Neural progenitor cell (in vitro differentiated cells): ENCODE results near the gene KCNIP1. TPM values are rescaled to one million over a fixed set of nuclear protein-coding genes. Genes with fewer than 3 reads are reported as not detected.
A peak's percentile ranks its signal among the peaks of the same experiment; 100 is the strongest.

ENCODE experiments used
- DNase-seq: peaks from one replicate; pipeline ENCODE4 v3.0.0-alpha.2; 2016; ENCODE audit warnings: low spot score
- H2AFZ ChIP-seq: fragments of 200-600 bp; sonication (generic); replicated peaks from 2 replicates; pipeline ENCODE4 v1.6.1; 2016; ENCODE audit warnings: antibody characterized with exemption
- H3F3A ChIP-seq: fragments of 200-600 bp; sonication (generic); 2 replicates; pipeline ENCODE4 v1.6.1; 2016; ENCODE audit warnings: antibody characterized with exemption, low read depth
- H3K27ac ChIP-seq: fragments of 200-600 bp; sonication (generic); 2 replicates; pipeline ENCODE4 v1.5.1; 2016; ENCODE audit warnings: mild to moderate bottlenecking
- H3K27me3 ChIP-seq: fragments of 200-600 bp; sonication (generic); 2 replicates; pipeline ENCODE4 v1.6.1; 2016; ENCODE audit warnings: mild to moderate bottlenecking, moderate library complexity
- H3K36me3 ChIP-seq: fragments of 200-600 bp; sonication (generic); 2 replicates; pipeline ENCODE4 v1.5.1; 2016
- H3K4me1 ChIP-seq: fragments of 200-600 bp; sonication (generic); 2 replicates; pipeline ENCODE4 v1.6.1; 2016; ENCODE audit warnings: mixed run types
- H3K4me2 ChIP-seq: fragments of 200-600 bp; sonication (generic); 2 replicates; pipeline ENCODE4 v1.6.1; 2016
- H3K4me3 ChIP-seq: fragments of 200-600 bp; sonication (generic); 2 replicates; pipeline ENCODE4 v1.5.1; 2016
- H3K79me2 ChIP-seq: fragments of 200-600 bp; sonication (generic); 2 replicates; pipeline ENCODE4 v1.6.1; 2016; ENCODE audit warnings: low read depth
- H3K9ac ChIP-seq: fragments of 200-600 bp; sonication (generic); 2 replicates; pipeline ENCODE4 v1.6.1; 2016
- H3K9me3 ChIP-seq: fragments of 200-600 bp; sonication (generic); 2 replicates; pipeline ENCODE4 v1.5.1; 2016; ENCODE audit warnings: low read depth
- H4K20me1 ChIP-seq: fragments of 200-600 bp; sonication (generic); 2 replicates; pipeline ENCODE4 v1.6.1; 2016; ENCODE audit warnings: low read depth
- H3K27ac Mint-ChIP-seq: 3 replicates; pipeline ENCODE4 v1.8.0; 2021; ENCODE audit warnings: mixed read lengths
- H3K27me3 Mint-ChIP-seq: 2 replicates; pipeline ENCODE4 v1.8.0; 2022; ENCODE audit warnings: low read depth, mild to moderate bottlenecking, inconsistent platforms, moderate library complexity, mixed read lengths; ENCODE audit not compliant: insufficient read depth
- H3K36me3 Mint-ChIP-seq: 3 replicates; pipeline ENCODE4 v1.8.0; 2021; ENCODE audit warnings: mixed read lengths
- H3K4me1 Mint-ChIP-seq: 3 replicates; pipeline ENCODE4 v1.8.0; 2021; ENCODE audit warnings: mixed read lengths
- H3K4me3 Mint-ChIP-seq: 3 replicates; pipeline ENCODE4 v1.8.0; 2021; ENCODE audit warnings: mild to moderate bottlenecking, moderate library complexity, mixed read lengths
- H3K9me3 Mint-ChIP-seq: 3 replicates; pipeline ENCODE4 v1.8.0; 2020; ENCODE audit warnings: mixed read lengths
- CTCF ChIP-seq: fragments of 200-600 bp; sonication (generic); IDR thresholded peaks from 2 replicates; pipeline ENCODE4 v1.5.1; 2017; ENCODE audit warnings: antibody characterized with exemption, mild to moderate bottlenecking
- EZH2 ChIP-seq: fragments of 200-600 bp; sonication (generic); IDR thresholded peaks from 2 replicates; pipeline ENCODE4 v1.6.1; 2017; ENCODE audit warnings: antibody characterized with exemption, mild to moderate bottlenecking, moderate library complexity
- EZH2phosphoT487 ChIP-seq: fragments of 200-600 bp; sonication (generic); IDR thresholded peaks from 2 replicates; pipeline ENCODE4 v1.6.1; 2017; ENCODE audit warnings: antibody characterized with exemption
- total RNA-seq: library from RNA; depleted of rRNA; stranded (reverse); fragments of >200 nt; gene quantifications from 2 replicates; pipeline ENCODE4 v1.2.3, GENCODE V29; 2015; ENCODE audit warnings: low replicate concordance

KCNIP1 gene
- total RNA-seq, 1 donor from 2014 or later: 2.8 TPM

GRCh38 chr5:170471551-170472178 lies 32.2 kb upstream of the KCNIP1 start:
- no peak for DNase-seq
- H2AFZ ChIP-seq: no peak overlapping the region
- H3K27me3 Mint-ChIP-seq: peaks cover 9% of the 10 kb centered on the region

DNA sequence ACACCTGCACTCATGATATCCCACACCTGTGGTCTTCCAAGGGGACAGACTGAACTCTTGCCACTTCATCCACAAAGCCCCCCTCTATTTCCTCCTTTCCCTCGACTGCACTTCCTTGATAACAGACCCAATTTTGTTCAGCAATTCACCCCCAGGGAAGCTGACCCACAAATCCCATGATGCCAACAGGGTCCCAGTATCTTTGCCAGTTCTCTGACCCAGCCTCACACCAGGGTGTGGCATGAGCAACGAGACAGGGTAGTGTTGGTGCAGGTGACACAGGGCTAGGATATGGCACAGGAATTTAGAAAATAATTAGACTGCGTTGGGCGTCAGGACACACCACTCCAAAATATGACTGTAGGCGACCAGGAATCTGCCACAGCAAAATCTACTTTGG lies 30.2 kb upstream of the KCNIP1 start:
- H3K4me3 Mint-ChIP-seq: no peak overlapping the region
- H3K27ac Mint-ChIP-seq: no peak overlapping the region
- TF ChIP-seq CTCF (no peak), EZH2 (no peak), EZH2phosphoT487 (no peak)
- no peaks in the 10 kb centered on the region for H3K9me3 Mint-ChIP-seq
- Histone ChIP-seq H3K4me3 (no peak overlapping the region), H3K79me2 (no peaks in the 10 kb centered on the region), H3K27ac (no peak overlapping the region), H3K4me1 (peaks cover 9% of the 10 kb centered on the region), H4K20me1 (no peaks in the 10 kb centered on the region), H3K27me3 (no peaks in the 10 kb centered on the region), H3K9me3 (no peaks in the 10 kb centered on the region), H3K4me2 (no peak overlapping the region), H3K36me3 (no peaks in the 10 kb centered on the region), H3F3A (no peaks in the 10 kb centered on the region), H2AFZ (no peak overlapping the region), H3K9ac (no peak overlapping the region)
- H3K36me3 Mint-ChIP-seq: no peaks in the 10 kb centered on the region
- H3K27me3 Mint-ChIP-seq: peaks cover 14% of the 10 kb centered on the region
- peaks cover 11% of the 10 kb centered on the region for H3K4me1 Mint-ChIP-seq
- no peak for DNase-seq

More at GRCh38 chr5:170471551-170472178, 32.2 kb upstream of the KCNIP1 start:
- no peaks in the 10 kb centered on the region for H3K79me2 ChIP-seq
- H3K4me2 ChIP-seq: no peak overlapping the region
- H3F3A ChIP-seq: no peaks in the 10 kb centered on the region
- peaks cover 9% of the 10 kb centered on the region for H3K4me1 ChIP-seq
- Mint-ChIP-seq H3K4me3 (peak overlapping the region; percentile 33), H3K4me1 (peaks cover 9% of the 10 kb centered on the region), H3K36me3 (no peaks in the 10 kb centered on the region), H3K9me3 (no peaks in the 10 kb centered on the region), H3K27ac (no peak overlapping the region)
- no peaks in the 10 kb centered on the region for H4K20me1 ChIP-seq
- H3K27me3 ChIP-seq: no peaks in the 10 kb centered on the region
- H3K9me3 ChIP-seq: no peaks in the 10 kb centered on the region
- no peak overlapping the region for H3K27ac ChIP-seq
- no peak for TF ChIP-seq CTCF
- no peak for TF ChIP-seq EZH2phosphoT487
- TF ChIP-seq EZH2: no peak
- no peak overlapping the region for H3K9ac ChIP-seq
- H3K4me3 ChIP-seq: no peak overlapping the region
- H3K36me3 ChIP-seq: no peaks in the 10 kb centered on the region

DNA sequence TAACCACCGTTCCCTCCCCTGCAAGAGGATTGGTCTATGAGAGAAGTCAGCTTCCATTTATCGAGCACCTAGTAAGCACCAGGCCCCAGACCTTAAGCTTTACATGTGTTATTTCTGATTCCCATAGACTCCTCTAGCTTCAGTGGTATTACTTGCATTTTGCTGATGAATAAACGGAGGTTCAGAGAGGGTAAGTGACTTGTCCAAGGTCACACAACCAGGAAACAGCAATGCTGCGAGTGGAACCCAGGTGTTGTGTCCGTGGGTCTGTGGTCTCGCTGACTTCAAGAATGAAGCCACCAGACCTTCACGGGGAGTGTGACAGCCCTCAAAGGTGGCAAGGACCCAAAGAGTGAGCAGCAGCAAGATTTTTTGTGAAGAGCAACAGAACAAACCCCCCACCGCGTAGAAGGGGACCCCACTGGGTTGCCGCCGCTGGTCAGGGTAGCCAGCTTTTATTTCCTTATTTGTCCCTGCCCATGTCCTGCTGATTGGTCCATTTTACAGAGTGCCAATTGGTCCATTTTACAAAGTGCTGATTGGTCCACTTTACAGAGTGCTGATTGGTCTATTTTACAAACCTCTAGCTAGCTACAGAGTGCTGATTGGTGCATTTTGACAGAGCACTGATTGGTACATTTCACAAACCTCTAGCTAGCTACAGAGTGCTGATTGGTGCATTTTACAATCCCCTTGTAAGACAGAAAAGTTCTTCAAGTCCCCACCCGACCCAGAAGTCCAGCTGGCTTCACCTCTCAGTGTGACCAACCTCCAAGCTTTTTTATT lies 29.1 kb upstream of the KCNIP1 start:
- H3K9me3 Mint-ChIP-seq: no peaks in the 10 kb centered on the region
- Histone ChIP-seq H3F3A (no peaks in the 10 kb centered on the region), H2AFZ (peak overlapping the region; percentile 6), H3K27ac (no peak overlapping the region), H3K79me2 (no peaks in the 10 kb centered on the region), H3K9me3 (no peaks in the 10 kb centered on the region), H4K20me1 (no peaks in the 10 kb centered on the region), H3K9ac (no peak overlapping the region), H3K4me1 (peaks cover 9% of the 10 kb centered on the region), H3K36me3 (no peaks in the 10 kb centered on the region), H3K4me3 (no peak overlapping the region), H3K4me2 (no peak overlapping the region), H3K27me3 (no peaks in the 10 kb centered on the region)
- H3K4me3 Mint-ChIP-seq: no peak overlapping the region
- DNase-seq: no peak
- peaks cover 22% of the 10 kb centered on the region for H3K4me1 Mint-ChIP-seq
- H3K27ac Mint-ChIP-seq: peak overlapping the region; percentile 78
- H3K27me3 Mint-ChIP-seq: peaks cover 14% of the 10 kb centered on the region
- TF ChIP-seq EZH2phosphoT487 (no peak), EZH2 (no peak), CTCF (no peak)
- no peaks in the 10 kb centered on the region for H3K36me3 Mint-ChIP-seq
